HT-29 (cell line): ENCODE results near the gene NACC2. TPM values are rescaled to one million over a fixed set of nuclear protein-coding genes. Genes with fewer than 3 reads are reported as not detected.
A peak's percentile ranks its signal among the peaks of the same experiment; 100 is the strongest.

Source experiments
- DNase-seq: peaks from one replicate; pipeline ENCODE4 v3.0.0-alpha.2; 2015; ENCODE audit warnings: low spot score
- total RNA-seq: library from RNA; depleted of rRNA; stranded (reverse); fragments of >200 nt; shearing (Covaris generic); gene quantifications from 2 replicates; pipeline ENCODE4 v1.2.3, GENCODE V29; 2014

Gene NACC2
- total RNA-seq, 1 experiment from 2014 or later, result 38.1 TPM

GRCh38 chr9:135994501-135995192 is 100.4 kb downstream of the NACC2 start:
- no peak for DNase-seq

- no peak for DNase-seq
These were observed 101.2 kb downstream of the NACC2 start for GRCh38 chr9:135993765-135994500.

GRCh38 chr9:135993409-135993742 is 101.7 kb downstream of the NACC2 start:
- no peak for DNase-seq

- DNase-seq, result peak; percentile 53
These were observed 102.3 kb downstream of the NACC2 start for GRCh38 chr9:135992486-135993408.

GRCh38 chr9:135991771-135992170 is 103.3 kb downstream of the NACC2 start:
- DNase-seq, result no peak

GRCh38 chr9:135990468-135991429 is 104.3 kb downstream of the NACC2 start:
- DNase-seq, result peak; percentile 35

GRCh38 chr9:135989722-135990467 is 105.2 kb downstream of the NACC2 start:
- no peak for DNase-seq

- no peak for DNase-seq
These were observed 105.9 kb downstream of the NACC2 start for GRCh38 chr9:135989157-135989556.

GRCh38 chr9:135988493-135988892 is 106.6 kb downstream of the NACC2 start:
- no peak for DNase-seq

- DNase-seq, result no peak
These were observed 107.2 kb downstream of the NACC2 start for GRCh38 chr9:135987838-135988404.

GRCh38 chr9:135986605-135987004 is 108.5 kb downstream of the NACC2 start:
- no peak for DNase-seq

- no peak for DNase-seq
These were observed 109.2 kb downstream of the NACC2 start for GRCh38 chr9:135985889-135986288.

- DNase-seq, result no peak
These were observed 109.7 kb downstream of the NACC2 start for GRCh38 chr9:135985459-135985774.

GRCh38 chr9:135984072-135984710 is 110.9 kb downstream of the NACC2 start:
- no peak for DNase-seq

GRCh38 chr9:135983208-135984071 is 111.6 kb downstream of the NACC2 start:
- peak; percentile 37 for DNase-seq

- DNase-seq, result no peak
These were observed 112.4 kb downstream of the NACC2 start for GRCh38 chr9:135982499-135983207.

GRCh38 chr9:135980926-135981630 is 114.0 kb downstream of the NACC2 start:
- DNase-seq, result no peak
